Fibroblast of pulmonary artery (primary cell): Measurements from ENCODE around the gene ALOXE3.
A peak's percentile ranks its signal among the peaks of the same experiment; 100 is the strongest.

ENCODE experiments used
- DNase-seq: peaks from one replicate; pipeline ENCODE4 v3.0.0-alpha.2; 2010; ENCODE audit warnings: low read depth
- H3K4me3 ChIP-seq: replicated peaks from 2 replicates; pipeline ENCODE4 v1.5.1; 2011; ENCODE audit warnings: low read depth, mild to moderate bottlenecking, control low read depth, low read length, moderate library complexity
- TF ChIP-seq, protein P1 (sequence below): IDR thresholded peaks from 2 replicates; pipeline ENCODE4 v1.5.1; 2011; ENCODE audit warnings: mild to moderate bottlenecking, control low read depth, low read length, inconsistent platforms; ENCODE audit errors: missing control alignments

ALOXE3 gene

DNA sequence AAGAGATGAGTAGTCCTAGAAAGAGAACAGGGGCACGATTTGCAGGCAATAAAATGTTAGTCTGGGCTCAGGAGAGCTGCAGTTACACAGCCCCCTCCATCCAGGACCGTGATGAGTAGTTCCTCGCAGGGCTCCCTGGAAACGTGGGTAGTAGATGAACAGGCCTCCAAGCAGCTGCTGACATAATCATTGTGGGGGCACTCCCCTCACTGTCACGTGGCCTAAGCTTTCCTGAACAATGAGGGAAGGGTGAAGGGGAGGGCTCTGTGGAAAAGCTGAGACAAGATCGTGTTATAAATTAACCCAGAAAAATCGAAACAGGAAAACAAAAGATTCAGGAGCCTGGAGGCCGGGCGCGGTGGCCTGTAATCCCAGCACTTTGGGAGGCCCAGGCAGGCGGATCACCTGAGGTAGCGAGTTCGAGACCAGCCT lies 35.2 kb upstream of the ALOXE3 start:
- H3K4me3 ChIP-seq, result peak overlapping the region; percentile 57
- TF ChIP-seq, protein P1, sequence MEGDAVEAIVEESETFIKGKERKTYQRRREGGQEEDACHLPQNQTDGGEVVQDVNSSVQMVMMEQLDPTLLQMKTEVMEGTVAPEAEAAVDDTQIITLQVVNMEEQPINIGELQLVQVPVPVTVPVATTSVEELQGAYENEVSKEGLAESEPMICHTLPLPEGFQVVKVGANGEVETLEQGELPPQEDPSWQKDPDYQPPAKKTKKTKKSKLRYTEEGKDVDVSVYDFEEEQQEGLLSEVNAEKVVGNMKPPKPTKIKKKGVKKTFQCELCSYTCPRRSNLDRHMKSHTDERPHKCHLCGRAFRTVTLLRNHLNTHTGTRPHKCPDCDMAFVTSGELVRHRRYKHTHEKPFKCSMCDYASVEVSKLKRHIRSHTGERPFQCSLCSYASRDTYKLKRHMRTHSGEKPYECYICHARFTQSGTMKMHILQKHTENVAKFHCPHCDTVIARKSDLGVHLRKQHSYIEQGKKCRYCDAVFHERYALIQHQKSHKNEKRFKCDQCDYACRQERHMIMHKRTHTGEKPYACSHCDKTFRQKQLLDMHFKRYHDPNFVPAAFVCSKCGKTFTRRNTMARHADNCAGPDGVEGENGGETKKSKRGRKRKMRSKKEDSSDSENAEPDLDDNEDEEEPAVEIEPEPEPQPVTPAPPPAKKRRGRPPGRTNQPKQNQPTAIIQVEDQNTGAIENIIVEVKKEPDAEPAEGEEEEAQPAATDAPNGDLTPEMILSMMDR, result no peak
- DNase-seq, result peak; percentile 98

DNA sequence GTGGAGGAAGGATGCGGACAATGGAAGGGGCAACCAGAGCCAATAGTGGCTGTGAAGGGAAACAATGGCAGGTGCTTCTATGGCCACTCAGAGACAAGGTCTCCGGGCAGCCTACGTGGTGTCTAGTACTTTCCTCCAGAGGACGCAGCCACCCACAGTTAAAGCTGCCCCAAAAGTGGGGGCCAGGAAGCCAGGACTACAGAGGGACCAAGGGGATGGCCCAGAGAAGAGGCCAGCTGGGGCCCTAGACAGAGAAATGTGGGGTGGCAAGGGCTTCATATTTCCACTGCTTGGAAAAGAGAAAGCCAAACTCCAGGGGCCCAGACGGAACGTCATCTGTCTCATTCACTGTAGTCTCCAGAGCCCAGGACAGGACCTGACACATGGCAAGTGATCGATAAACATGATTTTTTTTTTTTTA lies 34.7 kb upstream of the ALOXE3 start:
- DNase-seq, result no peak
- TF ChIP-seq, protein P1, result no peak
- H3K4me3 ChIP-seq, result peak overlapping the region; percentile 85

DNA sequence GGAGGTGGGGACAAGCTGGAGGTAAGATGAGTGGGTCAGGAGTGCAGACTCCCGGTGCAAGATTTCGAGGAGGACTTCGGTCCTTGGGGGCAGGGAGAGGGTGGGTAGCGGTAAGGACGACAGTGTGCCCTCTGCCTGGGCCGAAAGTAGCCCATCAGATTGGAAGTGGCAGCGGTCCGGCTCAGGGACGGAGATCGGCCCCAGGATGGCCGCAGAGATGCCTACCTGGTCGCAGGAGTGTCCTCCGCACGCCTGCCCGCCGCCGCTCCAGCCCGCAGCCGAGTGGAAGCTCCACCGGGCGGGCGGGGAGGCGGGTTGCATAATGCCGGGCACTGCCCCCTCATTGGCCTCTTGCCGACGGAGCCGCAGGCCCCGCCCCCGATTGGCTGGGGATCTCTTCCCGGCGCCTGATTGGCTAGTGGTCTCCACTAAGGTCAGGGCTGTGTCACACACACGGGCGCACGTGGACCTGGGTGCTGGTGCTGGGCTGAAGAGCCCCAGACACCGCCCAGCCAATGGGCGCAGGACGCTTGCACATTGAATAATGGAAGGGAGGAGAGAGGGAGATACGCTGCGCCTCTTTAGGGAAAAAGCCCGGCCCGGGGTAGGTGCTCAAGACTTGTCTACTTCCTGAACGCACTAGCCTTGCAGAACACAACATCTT lies 33.9 kb upstream of the ALOXE3 start, which contains the start of gene PER1:
TSS of gene PER1 (minus strand) at position 293 of the 664 bp plus-strand sequence. CDS start 1,698 bp downstream, outside the sequence.
- H3K4me3 ChIP-seq, result peak within 1 kb of the TSS; percentile 85
- peak; percentile 98 for DNase-seq
- TF ChIP-seq, protein P1, result no peak

DNA sequence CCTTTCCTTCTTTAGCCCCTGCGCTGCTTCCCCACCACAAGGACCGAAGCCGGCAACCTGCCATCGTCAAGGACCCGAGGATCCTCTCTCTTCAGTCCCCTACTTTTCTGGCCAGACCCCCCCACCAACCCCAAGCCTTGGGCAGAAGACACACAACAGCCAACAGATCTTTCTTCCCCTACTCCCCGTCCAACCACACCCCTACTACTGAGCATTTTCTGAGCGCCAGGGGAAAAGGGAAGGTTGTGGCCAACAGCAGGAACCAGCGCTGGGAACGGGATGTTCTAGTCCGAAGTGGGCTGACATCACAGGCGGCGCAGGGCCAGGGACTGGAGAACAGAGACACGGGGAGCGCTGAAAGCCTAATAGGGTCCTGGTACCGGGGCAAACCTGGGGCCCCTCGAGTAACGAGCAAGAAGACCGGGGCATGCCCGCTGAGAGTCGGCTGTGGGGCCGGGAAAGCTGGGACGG lies 33.4 kb upstream of the ALOXE3 start:
- DNase-seq, result peak; percentile 73
- TF ChIP-seq, protein P1, result no peak
- peak overlapping the region; percentile 85 for H3K4me3 ChIP-seq

DNA sequence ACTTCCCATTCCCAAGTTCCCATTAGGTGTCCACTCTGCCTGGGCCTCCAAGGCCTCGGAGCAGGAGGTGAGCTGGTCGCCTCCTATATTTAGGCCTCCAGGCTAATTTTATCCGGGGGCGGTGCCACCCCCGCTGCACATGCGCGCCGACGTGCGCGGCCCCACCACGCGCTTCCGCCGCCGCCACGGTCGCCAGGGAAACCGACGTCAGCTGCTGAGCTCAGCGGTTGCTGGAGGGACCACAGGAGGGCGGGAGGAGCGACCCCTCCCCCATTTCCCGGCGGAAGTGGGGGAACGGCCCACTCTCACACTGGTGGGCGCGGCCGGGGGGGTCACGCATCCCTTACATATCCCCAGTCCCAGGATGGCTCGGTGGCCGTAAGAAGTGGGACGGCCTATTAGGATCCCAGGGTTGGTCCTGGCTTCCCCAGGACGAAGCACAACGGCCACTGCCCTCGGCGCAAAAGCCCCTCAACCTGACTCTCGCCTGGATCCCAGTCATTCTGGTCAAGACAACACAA lies 32.9 kb upstream of the ALOXE3 start:
- peak overlapping the region; percentile 85 for H3K4me3 ChIP-seq
- DNase-seq, result peak; percentile 96
- TF ChIP-seq, protein P1, result no peak

DNA sequence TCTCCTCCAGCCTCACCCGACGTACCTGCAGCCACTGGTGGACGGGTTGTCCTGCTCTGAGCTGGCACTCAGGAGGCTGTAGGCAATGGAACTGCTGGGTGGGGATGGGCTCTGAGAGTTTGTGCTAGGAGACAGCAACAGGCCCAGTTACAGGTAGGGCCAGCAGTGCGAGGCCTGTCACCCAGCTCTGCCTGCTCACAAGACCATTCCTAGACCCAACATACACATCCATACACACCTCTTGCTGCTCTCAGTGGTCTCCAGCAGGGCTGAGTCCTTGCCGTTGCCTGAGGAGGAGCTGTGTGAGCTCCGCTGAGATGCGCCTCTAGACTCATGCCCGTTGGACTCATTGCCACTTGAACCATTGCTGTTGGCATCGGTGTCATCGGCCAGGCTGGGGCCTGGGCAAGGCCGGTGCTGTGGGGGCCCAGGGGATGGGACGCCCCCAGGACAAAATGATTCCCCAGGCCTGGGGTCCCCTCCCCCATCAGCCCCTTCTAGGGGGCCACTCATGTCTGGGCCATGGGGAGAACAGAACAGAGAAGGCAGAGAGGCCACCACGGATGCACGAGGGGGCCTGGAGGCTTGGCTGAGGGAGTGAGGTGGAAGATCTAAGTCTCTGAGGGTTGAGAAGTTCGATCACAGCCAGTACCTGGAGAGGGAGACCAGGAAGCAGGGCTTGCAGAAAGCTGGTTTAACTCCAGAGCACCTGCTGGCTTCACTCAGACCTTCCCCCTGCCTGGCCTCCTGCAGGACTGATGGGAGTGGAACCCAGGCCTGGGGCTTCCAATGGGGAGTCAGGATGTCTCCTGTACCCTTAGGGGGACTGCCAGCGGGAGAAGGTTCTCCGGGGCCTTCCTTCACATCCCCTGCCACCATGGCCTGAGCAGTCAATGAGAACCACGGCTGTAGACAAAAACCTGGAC lies 32.1 kb upstream of the ALOXE3 start:
- TF ChIP-seq, protein P1, result no peak
- DNase-seq, result no peak
- H3K4me3 ChIP-seq, result peak overlapping the region; percentile 85
